ENCODE results near the gene AMACR.
"Not testable (repeated sequence)": the region's sequence is repeated elsewhere in the genome, so short reads cannot be mapped to it uniquely, and the experiment has no call there.

The AMACR gene

GRCh38 chr5:33964132-33964700, 43.6 kb downstream of the AMACR start:
- FAIRE-seq = no peak

GRCh38 chr5:33958176-33958575, 49.7 kb downstream of the AMACR start:
- no peak for FAIRE-seq

GRCh38 chr5:33957577-33958150, 50.2 kb downstream of the AMACR start:
- FAIRE-seq = no peak

GRCh38 chr5:33952175-33952574, 55.7 kb downstream of the AMACR start:
- FAIRE-seq = not testable (repeated sequence)

GRCh38 chr5:33944543-33945132, 63.2 kb downstream of the AMACR start:
- FAIRE-seq = no peak

- no peak for FAIRE-seq
Measured at GRCh38 chr5:33941090-33941489, 66.8 kb downstream of the AMACR start.

- no peak for FAIRE-seq
Measured at GRCh38 chr5:33939556-33940262, 68.1 kb downstream of the AMACR start.

- no peak for FAIRE-seq
Measured at GRCh38 chr5:33938881-33939280, 69.0 kb downstream of the AMACR start.

- no peak for FAIRE-seq
Measured at GRCh38 chr5:33938507-33938796, 69.4 kb downstream of the AMACR start.

- no peak for FAIRE-seq
Measured at GRCh38 chr5:33937707-33938506, 69.9 kb downstream of the AMACR start.

GRCh38 chr5:33937017-33937706, 70.7 kb downstream of the AMACR start:
- no peak for FAIRE-seq

GRCh38 chr5:33936381-33937016, 71.4 kb downstream of the AMACR start, which contains the start of gene RXFP3:
TSS of gene RXFP3 (plus strand) at chr5:33936386. CDS start at chr5:33936741, 355 bp downstream.
- FAIRE-seq = no peak
